NCI-H345 treated with DMSO at 0.1 percent for 48 hours (cell line): ENCODE data around the gene IER3.

ENCODE experiments used
- DNase-seq: peaks from one replicate; lab custom pipeline; 2025; ENCODE audit not compliant: unreplicated experiment; lab: John Stamatoyannopoulos, UW

Gene IER3

DNA sequence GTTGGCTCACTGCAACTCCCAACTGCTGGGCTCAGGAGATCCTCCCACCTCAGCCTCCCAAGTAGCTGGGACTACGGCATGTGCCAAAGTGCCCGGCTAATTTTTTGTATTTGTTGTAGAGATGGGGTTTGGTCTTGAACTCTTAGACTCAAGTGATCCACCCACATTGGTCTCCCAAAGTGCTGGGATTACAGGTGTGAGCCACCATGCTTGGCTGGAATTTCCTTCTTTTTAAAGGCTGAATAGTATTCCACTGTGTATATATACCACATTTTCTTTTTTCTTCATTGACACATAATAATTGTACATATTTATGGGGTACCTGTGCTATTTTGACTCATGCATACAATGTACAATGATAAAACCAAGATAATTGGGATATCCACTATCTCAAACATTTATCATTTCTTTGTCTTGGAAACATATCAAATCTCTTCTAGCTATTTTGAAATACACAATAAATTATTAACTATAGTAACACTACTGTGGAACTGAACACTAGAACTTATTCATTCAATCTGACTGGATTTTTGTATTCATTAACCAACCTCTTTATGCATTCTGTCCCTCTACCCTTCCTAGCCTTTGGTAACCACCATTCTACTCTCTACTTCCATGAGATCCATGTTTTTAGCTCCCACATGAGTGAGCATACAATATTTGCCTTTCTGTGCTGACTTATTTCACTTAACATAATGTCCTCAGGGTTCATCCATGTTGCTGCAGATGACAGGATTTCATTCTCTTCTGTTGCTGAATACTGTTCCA, 35.1 kb downstream of the IER3 start:
- DNase-seq: no peak

DNA sequence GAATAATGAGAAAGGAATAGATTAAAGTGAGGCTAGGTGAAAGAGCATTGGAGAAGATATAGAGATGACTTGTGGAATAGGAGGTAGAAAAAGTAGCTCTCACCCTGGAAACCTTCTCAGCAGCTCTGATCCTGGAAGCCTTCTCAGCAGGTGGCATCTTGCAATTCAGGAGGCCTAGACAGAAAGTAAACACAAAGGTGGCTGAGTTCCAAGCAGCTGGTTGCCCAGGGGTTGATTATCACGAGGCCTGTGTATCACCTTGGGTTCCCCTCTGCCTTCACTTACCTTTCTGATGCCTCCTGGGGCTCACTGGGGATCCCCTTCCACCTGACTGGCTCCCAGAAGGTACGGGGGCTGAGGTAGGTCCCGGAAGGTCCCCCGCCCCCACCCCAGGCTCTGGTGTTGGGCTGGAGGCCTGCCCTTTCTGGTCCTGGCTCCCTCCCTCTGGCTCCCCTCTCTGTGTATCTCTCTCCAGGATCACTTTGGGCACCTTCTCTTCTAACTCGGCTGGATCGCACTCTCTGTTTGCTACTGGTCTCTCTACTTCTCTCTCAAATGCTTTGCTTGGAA, 37.0 kb downstream of the IER3 start:
- DNase-seq: peak; percentile 84

GRCh38 chr6:30705620-30706019, 38.7 kb downstream of the IER3 start:
- no peak for DNase-seq

- no peak for DNase-seq
Measured at GRCh38 chr6:30703821-30704220, 40.5 kb downstream of the IER3 start.

- DNase-seq: no peak
Measured at GRCh38 chr6:30703011-30703410, 41.3 kb downstream of the IER3 start.

DNA sequence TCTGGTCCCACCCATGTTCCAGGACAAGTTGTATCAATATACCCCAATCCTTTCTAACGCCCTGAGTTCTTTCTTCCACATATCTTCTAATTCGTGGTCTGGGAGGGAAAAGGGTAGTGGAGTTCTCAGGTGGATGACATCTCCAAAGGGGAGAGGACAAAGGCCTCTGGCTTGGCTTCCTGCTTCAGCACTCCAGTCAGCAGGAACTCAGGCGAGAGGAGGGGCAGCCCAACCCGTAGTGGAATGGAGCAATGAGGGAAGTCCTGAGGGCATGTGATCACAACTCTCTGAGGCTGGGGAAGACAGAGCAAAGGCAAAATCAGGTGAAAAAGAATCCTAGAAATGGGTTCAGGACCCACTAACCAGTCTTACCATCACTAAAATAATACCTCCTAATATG, 44.0 kb downstream of the IER3 start:
- no peak for DNase-seq

- no peak for DNase-seq
Measured at GRCh38 chr6:30696432-30696831, 47.9 kb downstream of the IER3 start.
